NCI-H526 (cell line): ENCODE measurements around the gene SPTBN1.

Source experiments
- DNase-seq, 2 experiments: peaks; one replicate each; lab custom pipeline; 2025; lab: John Stamatoyannopoulos, UW

The SPTBN1 gene

GRCh38 chr2:54704688-54705605, 248.8 kb downstream of the SPTBN1 start:
- peak; percentile 47 to 82 for DNase-seq

GRCh38 chr2:54706622-54707021, 250.5 kb downstream of the SPTBN1 start:
- DNase-seq = no peak

GRCh38 chr2:54708584-54709335, 252.6 kb downstream of the SPTBN1 start:
- peak; percentile 65 to 82 for DNase-seq

GRCh38 chr2:54709336-54709809, 253.2 kb downstream of the SPTBN1 start:
- peak in 1 of 2 experiments; percentile 70 for DNase-seq

GRCh38 chr2:54710216-54710615, 254.1 kb downstream of the SPTBN1 start:
- no peak for DNase-seq

- DNase-seq = no peak
Observed at GRCh38 chr2:54712516-54712915, 256.4 kb downstream of the SPTBN1 start.

- DNase-seq = no peak
Observed at GRCh38 chr2:54714996-54715395, 258.9 kb downstream of the SPTBN1 start.

- no peak for DNase-seq
Observed at GRCh38 chr2:54716375-54716774, 260.2 kb downstream of the SPTBN1 start.

GRCh38 chr2:54720563-54720962, 264.4 kb downstream of the SPTBN1 start:
- no peak for DNase-seq
